Endodermal cell (in vitro differentiated cells): ENCODE results near the gene QRICH1. TPM values are rescaled to one million over a fixed set of nuclear protein-coding genes. Genes with fewer than 3 reads are reported as not detected.

Experiments
- DNase-seq: peaks from one replicate; pipeline ENCODE4 v3.0.0-alpha.2; 2017
- H3K27ac ChIP-seq: 2 replicates; pipeline ENCODE4 v1.5.1; 2013; ENCODE audit warnings: mild to moderate bottlenecking, low read depth, low read length, moderate library complexity
- H3K27me3 ChIP-seq: 2 replicates; pipeline ENCODE4 v1.6.1; 2013; ENCODE audit warnings: mild to moderate bottlenecking, low read length, moderate library complexity; ENCODE audit not compliant: insufficient read depth, control insufficient read depth, poor library complexity, severe bottlenecking
- H3K36me3 ChIP-seq: 2 replicates; pipeline ENCODE4 v1.7.0; 2013; ENCODE audit warnings: mild to moderate bottlenecking, low read length, moderate library complexity; ENCODE audit not compliant: control insufficient read depth, insufficient read depth
- H3K4me1 ChIP-seq: one replicate; pipeline ENCODE4 v1.7.0; 2013; ENCODE audit warnings: low read length; ENCODE audit not compliant: control insufficient read depth, insufficient read depth
- H3K4me3 ChIP-seq: 2 replicates; pipeline ENCODE4 v1.5.1; 2013; ENCODE audit warnings: mild to moderate bottlenecking, low read length, moderate library complexity
- H3K9ac ChIP-seq: 2 replicates; pipeline ENCODE4 v1.6.1; 2013; ENCODE audit warnings: mild to moderate bottlenecking, low read length, moderate library complexity; ENCODE audit not compliant: poor library complexity, severe bottlenecking; ENCODE audit errors: extremely low read depth
- H3K9me3 ChIP-seq: 2 replicates; pipeline ENCODE4 v1.6.1; 2013; ENCODE audit warnings: mild to moderate bottlenecking, low read length, moderate library complexity; ENCODE audit not compliant: control insufficient read depth
- H3K27ac Mint-ChIP-seq: 2 replicates; pipeline ENCODE4 v1.8.0; 2020; ENCODE audit warnings: mixed read lengths
- H3K27me3 Mint-ChIP-seq: 2 replicates; pipeline ENCODE4 v1.8.0; 2021; ENCODE audit warnings: mild to moderate bottlenecking, mixed read lengths; ENCODE audit not compliant: insufficient read depth
- H3K36me3 Mint-ChIP-seq: 2 replicates; pipeline ENCODE4 v1.8.0; 2020; ENCODE audit warnings: low read depth, mixed read lengths
- H3K4me1 Mint-ChIP-seq: 2 replicates; pipeline ENCODE4 v1.8.0; 2020; ENCODE audit warnings: mixed read lengths
- H3K4me3 Mint-ChIP-seq: 2 replicates; pipeline ENCODE4 v1.8.0; 2020; ENCODE audit warnings: mild to moderate bottlenecking, moderate library complexity, mixed read lengths
- H3K9me3 Mint-ChIP-seq: 2 replicates; pipeline ENCODE4 v1.8.0; 2020; ENCODE audit warnings: mild to moderate bottlenecking, mixed read lengths
- WGBS, 2 experiments: methylation state at CpG; one replicate each; pipeline versions ENCODE4 v1.1.5 to v1.1.7; 2013; ENCODE audit warnings: missing lambda C conversion rate in 2 of 2, mixed read lengths in 1 of 2; ENCODE audit not compliant: insufficient coverage in 1 of 2, insufficient read length in 1 of 2; 5-methylcytosine and 5-hydroxymethylcytosine counted together
- total RNA-seq, 2 donors: library from RNA; stranded (reverse); fragmentation: NEBNext Ultra II Directional in 1 of 2; extraction: Animal tissue kit (Norgen Biotek cat#: 25700) in 1 of 2; gene quantifications; 2 replicates in 1 of 2; 3 replicates in 1 of 2; pipeline ENCODE4 v1.2.1, GENCODE V29; 2021
- TF ChIP-seq, protein P1 (sequence below): fragments of 200-600 bp; sonication (generic); conservative IDR thresholded peaks from 2 replicates; pipeline ENCODE4 v1.5.0; 2021; ENCODE audit warnings: antibody characterized with exemption, mild to moderate bottlenecking

QRICH1 gene
- total RNA-seq, 2 donors from 2014 or later, result 127 to 155 TPM

DNA sequence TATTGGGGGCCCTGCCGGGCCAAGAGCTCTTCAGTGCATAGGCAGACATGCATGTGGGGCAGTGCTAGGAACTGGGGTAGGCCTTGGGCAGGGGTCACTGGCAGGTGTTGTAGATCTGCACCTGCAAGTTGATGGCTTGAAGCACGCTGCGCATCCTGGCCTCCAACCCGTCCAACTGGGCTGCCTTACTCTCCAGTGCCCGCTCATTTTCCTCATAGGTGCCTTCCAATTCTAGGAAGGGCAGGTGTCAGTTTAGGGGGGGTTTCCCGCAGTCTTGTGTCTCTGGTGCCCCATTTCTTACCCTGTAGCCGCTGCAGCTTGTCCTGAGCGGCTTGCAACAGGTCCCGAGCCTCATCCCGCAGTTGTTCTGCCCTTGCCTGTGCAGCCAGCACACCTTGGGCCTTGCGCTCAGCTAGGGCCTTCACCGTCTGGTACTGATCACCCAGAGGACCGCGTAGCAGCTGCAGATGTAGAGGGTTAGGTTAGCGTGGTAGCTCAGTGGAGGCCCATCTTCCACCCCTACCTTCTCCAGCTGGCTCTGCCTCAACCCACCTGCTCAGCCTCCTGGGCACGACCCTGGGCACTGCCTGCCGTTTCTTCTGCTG lies 27.4 kb upstream of the QRICH1 start:
- peaks cover 4% of the 10 kb centered on the region for H3K4me1 ChIP-seq
- no peak for DNase-seq
- peak overlapping the region; percentile 76 for H3K4me3 Mint-ChIP-seq
- 89 to 92% methylated on average over 13 to 17 of the region's 17 CpGs for WGBS, 2 experiments
- peaks cover 36% of the 10 kb centered on the region for H3K36me3 Mint-ChIP-seq
- H3K27ac Mint-ChIP-seq, result peak overlapping the region; percentile 70
- H3K36me3 ChIP-seq, result peaks cover 58% of the 10 kb centered on the region
- no peaks in the 10 kb centered on the region for H3K9me3 Mint-ChIP-seq
- H3K9ac ChIP-seq, result peak overlapping the region; percentile 88
- no peaks in the 10 kb centered on the region for H3K9me3 ChIP-seq
- H3K27ac ChIP-seq, result peak overlapping the region; percentile 95
- peak overlapping the region; percentile 89 for H3K4me3 ChIP-seq
- TF ChIP-seq, protein P1, sequence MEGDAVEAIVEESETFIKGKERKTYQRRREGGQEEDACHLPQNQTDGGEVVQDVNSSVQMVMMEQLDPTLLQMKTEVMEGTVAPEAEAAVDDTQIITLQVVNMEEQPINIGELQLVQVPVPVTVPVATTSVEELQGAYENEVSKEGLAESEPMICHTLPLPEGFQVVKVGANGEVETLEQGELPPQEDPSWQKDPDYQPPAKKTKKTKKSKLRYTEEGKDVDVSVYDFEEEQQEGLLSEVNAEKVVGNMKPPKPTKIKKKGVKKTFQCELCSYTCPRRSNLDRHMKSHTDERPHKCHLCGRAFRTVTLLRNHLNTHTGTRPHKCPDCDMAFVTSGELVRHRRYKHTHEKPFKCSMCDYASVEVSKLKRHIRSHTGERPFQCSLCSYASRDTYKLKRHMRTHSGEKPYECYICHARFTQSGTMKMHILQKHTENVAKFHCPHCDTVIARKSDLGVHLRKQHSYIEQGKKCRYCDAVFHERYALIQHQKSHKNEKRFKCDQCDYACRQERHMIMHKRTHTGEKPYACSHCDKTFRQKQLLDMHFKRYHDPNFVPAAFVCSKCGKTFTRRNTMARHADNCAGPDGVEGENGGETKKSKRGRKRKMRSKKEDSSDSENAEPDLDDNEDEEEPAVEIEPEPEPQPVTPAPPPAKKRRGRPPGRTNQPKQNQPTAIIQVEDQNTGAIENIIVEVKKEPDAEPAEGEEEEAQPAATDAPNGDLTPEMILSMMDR, result no peak
- H3K27me3 ChIP-seq, result no peaks in the 10 kb centered on the region
- peaks cover 4% of the 10 kb centered on the region for H3K4me1 Mint-ChIP-seq
- H3K27me3 Mint-ChIP-seq, result no peaks in the 10 kb centered on the region

DNA sequence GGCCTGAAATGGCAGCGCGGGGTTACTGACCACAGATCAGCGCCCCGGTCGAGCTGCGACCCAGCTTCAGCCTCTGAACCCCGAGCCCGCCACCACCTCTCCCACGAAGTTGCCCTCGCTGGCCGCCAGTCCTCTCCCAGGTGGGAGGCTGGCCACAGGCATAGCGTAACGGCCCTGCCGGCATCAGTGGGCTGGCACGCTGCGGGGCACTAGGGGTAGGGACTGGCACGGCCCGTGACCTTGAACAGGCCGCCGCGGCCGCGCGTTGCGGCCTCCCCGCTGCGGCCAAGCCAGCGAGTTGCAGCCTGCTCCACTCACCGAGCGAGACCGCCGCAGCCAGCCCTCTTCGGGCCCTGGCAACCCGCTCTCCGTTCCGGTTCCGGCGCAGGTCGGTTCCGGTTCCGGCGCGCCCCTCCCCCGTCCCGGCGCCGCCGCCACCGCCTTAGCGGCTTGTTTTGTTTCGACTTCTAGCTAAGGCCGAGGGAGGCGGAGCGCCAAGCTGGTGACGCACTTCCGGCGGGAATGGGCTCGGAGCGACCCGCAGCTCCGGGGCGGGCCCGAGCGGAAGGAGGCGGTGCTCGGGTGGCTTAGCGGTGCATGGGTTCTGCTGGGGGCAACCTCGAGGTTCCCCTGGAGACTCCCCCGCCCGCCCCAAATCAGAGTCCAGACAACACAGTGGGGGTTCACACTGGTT lies 26.7 kb upstream of the QRICH1 start, which contains the start of gene USP19:
Gene USP19, minus strand, starts transcription at position 386 of the 694 bp plus-strand sequence. CDS start 1,678 bp downstream, outside the sequence.
- peak within 1 kb of the TSS; percentile 89 for H3K4me3 ChIP-seq
- no peaks in the 10 kb centered on the region for H3K9me3 ChIP-seq
- no peaks in the 10 kb centered on the region for H3K27me3 ChIP-seq
- Mint-ChIP-seq H3K4me1 (peaks cover 4% of the 10 kb centered on the region), H3K9me3 (no peaks in the 10 kb centered on the region), H3K4me3 (peak within 1 kb of the TSS; percentile 76), H3K27me3 (no peaks in the 10 kb centered on the region), H3K36me3 (peaks cover 39% of the 10 kb centered on the region), H3K27ac (peak within 1 kb of the TSS; percentile 86)
- H3K36me3 ChIP-seq, result peaks cover 64% of the 10 kb centered on the region
- peak within 1 kb of the TSS; percentile 88 for H3K9ac ChIP-seq
- peak; percentile 98 for DNase-seq
- TF ChIP-seq, protein P1, result peak; percentile 12
- WGBS, 2 experiments, result 1 to 2% methylated on average over 38 to 70 of the region's 70 CpGs
- peaks cover 4% of the 10 kb centered on the region for H3K4me1 ChIP-seq
- peak within 1 kb of the TSS; percentile 95 for H3K27ac ChIP-seq

DNA sequence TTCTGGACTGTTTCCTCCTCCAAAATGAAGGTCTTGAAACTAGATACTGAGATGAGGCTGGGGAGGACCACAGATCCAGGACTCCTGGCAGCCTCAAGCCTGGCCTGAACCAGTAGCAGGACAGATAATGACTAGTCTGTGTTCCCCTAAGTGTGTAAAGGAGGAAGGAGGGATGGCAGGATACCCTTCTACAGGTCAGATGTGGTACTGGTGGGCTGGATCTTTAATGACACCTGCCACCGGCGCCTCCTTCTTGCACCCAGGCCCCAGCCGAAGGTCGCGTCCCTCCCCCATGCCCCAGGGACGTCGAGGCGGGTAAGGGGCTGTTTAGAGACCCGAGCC lies 26.2 kb upstream of the QRICH1 start:
- Mint-ChIP-seq H3K4me3 (peak overlapping the region; percentile 76), H3K27me3 (no peaks in the 10 kb centered on the region), H3K36me3 (peaks cover 40% of the 10 kb centered on the region), H3K9me3 (no peaks in the 10 kb centered on the region), H3K4me1 (peaks cover 4% of the 10 kb centered on the region), H3K27ac (peak overlapping the region; percentile 86)
- TF ChIP-seq, protein P1, result peak; percentile 20
- H3K36me3 ChIP-seq, result peaks cover 69% of the 10 kb centered on the region
- H3K27me3 ChIP-seq, result no peaks in the 10 kb centered on the region
- WGBS, 2 experiments, result 0 to 2% methylated on average over 3 to 9 of the region's 9 CpGs
- H3K9ac ChIP-seq, result peak overlapping the region; percentile 88
- H3K9me3 ChIP-seq, result no peaks in the 10 kb centered on the region
- H3K27ac ChIP-seq, result peak overlapping the region; percentile 95
- H3K4me1 ChIP-seq, result peaks cover 4% of the 10 kb centered on the region
- no peak for DNase-seq
- H3K4me3 ChIP-seq, result peak overlapping the region; percentile 89
